ENCODE results near the gene RAB30. TPM values are rescaled to one million over a fixed set of nuclear protein-coding genes. Genes with fewer than 3 reads are reported as not detected.

RAB30 gene
- total RNA-seq, 1 donor from 2014 or later, result 14.8 TPM

- no peak for DNase-seq (ENCODE audit: low read depth, low spot score)
Observed at GRCh38 chr11:83041126-83041525, 30.6 kb downstream of the RAB30 start.

GRCh38 chr11:83039566-83039965 lies 32.1 kb downstream of the RAB30 start:
- no peak for DNase-seq (ENCODE audit: low read depth, low spot score)

- no peak for DNase-seq (ENCODE audit: low read depth, low spot score)
Observed at GRCh38 chr11:83037877-83038276, 33.8 kb downstream of the RAB30 start.

- no peak for DNase-seq (ENCODE audit: low read depth, low spot score)
Observed at GRCh38 chr11:83036701-83037100, 35.0 kb downstream of the RAB30 start.

- DNase-seq (ENCODE audit: low read depth, low spot score), result no peak
Observed at GRCh38 chr11:83035070-83035854, 36.4 kb downstream of the RAB30 start.

- no peak for DNase-seq (ENCODE audit: low read depth, low spot score)
Observed at GRCh38 chr11:83034673-83035014, 37.1 kb downstream of the RAB30 start.

GRCh38 chr11:83033972-83034672 lies 37.6 kb downstream of the RAB30 start:
- DNase-seq (ENCODE audit: low read depth, low spot score), result no peak

GRCh38 chr11:83033371-83033770 lies 38.3 kb downstream of the RAB30 start:
- no peak for DNase-seq (ENCODE audit: low read depth, low spot score)

- DNase-seq (ENCODE audit: low read depth, low spot score), result no peak
Observed at GRCh38 chr11:83031127-83031526, 40.6 kb downstream of the RAB30 start.

GRCh38 chr11:83027794-83028193 lies 43.9 kb downstream of the RAB30 start:
- no peak for DNase-seq (ENCODE audit: low read depth, low spot score)

- DNase-seq (ENCODE audit: low read depth, low spot score), result no peak
Observed at GRCh38 chr11:83027289-83027688, 44.4 kb downstream of the RAB30 start.

GRCh38 chr11:83026229-83026628 lies 45.5 kb downstream of the RAB30 start:
- DNase-seq (ENCODE audit: low read depth, low spot score), result no peak

- DNase-seq (ENCODE audit: low read depth, low spot score), result no peak
Observed at GRCh38 chr11:83025267-83025704, 46.4 kb downstream of the RAB30 start.

GRCh38 chr11:83024270-83024854 lies 47.3 kb downstream of the RAB30 start:
- no peak for DNase-seq (ENCODE audit: low read depth, low spot score)

- DNase-seq (ENCODE audit: low read depth, low spot score), result no peak
Observed at GRCh38 chr11:83023410-83023809, 48.3 kb downstream of the RAB30 start.

- DNase-seq (ENCODE audit: low read depth, low spot score), result no peak
Observed at GRCh38 chr11:83021780-83022125, 49.9 kb downstream of the RAB30 start.

GRCh38 chr11:83020942-83021779 lies 50.5 kb downstream of the RAB30 start:
- no peak for DNase-seq (ENCODE audit: low read depth, low spot score)

GRCh38 chr11:83019888-83020579 lies 51.7 kb downstream of the RAB30 start:
- DNase-seq (ENCODE audit: low read depth, low spot score), result no peak

GRCh38 chr11:83014951-83015350 lies 56.7 kb downstream of the RAB30 start:
- DNase-seq (ENCODE audit: low read depth, low spot score), result no peak

- DNase-seq (ENCODE audit: low read depth, low spot score), result no peak
Observed at GRCh38 chr11:83012168-83013067, 59.3 kb downstream of the RAB30 start.
